ENCODE measurements around the gene TEP1.

DNA sequence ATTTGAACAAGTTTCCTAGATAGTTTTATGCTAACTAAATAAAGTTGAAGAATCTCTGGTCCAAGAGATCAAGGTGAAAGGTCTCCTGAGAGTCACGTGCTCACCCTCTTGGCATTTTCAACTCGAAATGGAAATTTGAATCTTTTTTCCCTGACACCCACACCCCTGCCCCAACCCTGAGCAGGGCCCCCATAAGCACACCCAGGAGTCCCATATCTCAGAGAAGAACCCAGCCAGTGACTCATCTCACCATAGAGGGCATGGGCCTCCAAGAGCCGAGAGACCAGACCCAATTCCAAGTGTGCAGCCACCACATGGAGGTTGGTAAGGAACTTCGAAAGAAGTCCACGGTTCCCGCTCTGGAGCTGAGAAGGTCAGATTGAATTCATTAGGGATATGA lies 32.6 kb downstream of the TEP1 start:
- TF ChIP-seq, protein P1, sequence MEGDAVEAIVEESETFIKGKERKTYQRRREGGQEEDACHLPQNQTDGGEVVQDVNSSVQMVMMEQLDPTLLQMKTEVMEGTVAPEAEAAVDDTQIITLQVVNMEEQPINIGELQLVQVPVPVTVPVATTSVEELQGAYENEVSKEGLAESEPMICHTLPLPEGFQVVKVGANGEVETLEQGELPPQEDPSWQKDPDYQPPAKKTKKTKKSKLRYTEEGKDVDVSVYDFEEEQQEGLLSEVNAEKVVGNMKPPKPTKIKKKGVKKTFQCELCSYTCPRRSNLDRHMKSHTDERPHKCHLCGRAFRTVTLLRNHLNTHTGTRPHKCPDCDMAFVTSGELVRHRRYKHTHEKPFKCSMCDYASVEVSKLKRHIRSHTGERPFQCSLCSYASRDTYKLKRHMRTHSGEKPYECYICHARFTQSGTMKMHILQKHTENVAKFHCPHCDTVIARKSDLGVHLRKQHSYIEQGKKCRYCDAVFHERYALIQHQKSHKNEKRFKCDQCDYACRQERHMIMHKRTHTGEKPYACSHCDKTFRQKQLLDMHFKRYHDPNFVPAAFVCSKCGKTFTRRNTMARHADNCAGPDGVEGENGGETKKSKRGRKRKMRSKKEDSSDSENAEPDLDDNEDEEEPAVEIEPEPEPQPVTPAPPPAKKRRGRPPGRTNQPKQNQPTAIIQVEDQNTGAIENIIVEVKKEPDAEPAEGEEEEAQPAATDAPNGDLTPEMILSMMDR (conservative IDR thresholded peaks at IDR 0.05; ENCODE audit: low read length): no peak
- TF ChIP-seq EZH2phosphoT487 (IDR thresholded peaks at IDR 0.05; ENCODE audit: borderline replicate concordance, low read depth, low read length): no peak

Data from OCI-LY7 (cell line).